ENCODE measurements around the gene M1AP.

GRCh38 chr2:74593826-74594772, 54.0 kb downstream of the M1AP start:
- TF ChIP-seq CTCF (IDR thresholded peaks at IDR 0.05): no peak
- no peak for TF ChIP-seq POLR2A (IDR thresholded peaks at IDR 0.05)
